ENCODE data around the gene TXNRD2.

TXNRD2 gene

GRCh38 chr22:19979712-19980493 lies 38.3 kb upstream of the TXNRD2 start:
- no peak for DNase-seq

DNA sequence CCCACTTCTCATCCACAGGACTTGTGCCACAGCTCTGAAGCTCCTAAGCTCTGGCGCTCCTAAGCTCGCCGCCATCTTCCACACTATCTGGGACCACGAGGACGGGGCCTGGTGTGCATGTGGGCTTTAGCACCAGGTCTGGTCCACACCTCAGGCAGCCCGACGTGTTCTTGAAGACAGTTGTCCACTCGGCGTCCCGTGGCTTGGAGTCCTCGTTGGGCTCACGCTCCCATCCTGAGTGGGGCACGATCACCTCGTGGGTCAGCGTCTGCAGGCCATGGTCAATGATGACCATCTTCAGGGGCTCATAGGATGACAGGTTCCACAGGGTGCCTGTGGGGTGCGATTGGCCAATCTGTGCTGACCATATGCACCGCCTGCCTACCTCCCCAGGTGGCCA lies 37.1 kb upstream of the TXNRD2 start:
- DNase-seq: no peak

- no peak for DNase-seq
These were observed 36.0 kb upstream of the TXNRD2 start for GRCh38 chr22:19977296-19978243.

DNA sequence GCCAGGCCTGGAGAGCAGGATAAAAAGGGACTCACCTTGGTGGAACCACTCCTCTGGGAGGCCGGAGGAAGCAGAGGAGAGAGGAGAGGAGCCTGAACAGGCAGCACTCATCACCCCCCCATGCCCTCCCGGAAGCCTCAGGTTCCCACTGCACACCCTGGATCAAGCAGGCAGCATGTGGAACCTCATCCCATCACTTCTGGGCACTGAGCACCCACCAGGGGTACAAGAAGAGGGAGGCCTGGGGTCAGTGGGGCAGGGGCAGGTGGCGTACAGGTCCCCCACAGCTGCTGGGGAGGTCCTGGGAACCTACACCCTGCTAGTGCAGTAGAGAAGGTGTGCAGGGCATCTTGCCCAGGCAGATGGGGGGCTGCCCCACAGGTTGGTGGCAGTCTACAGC lies 35.1 kb upstream of the TXNRD2 start:
- DNase-seq: no peak

DNA sequence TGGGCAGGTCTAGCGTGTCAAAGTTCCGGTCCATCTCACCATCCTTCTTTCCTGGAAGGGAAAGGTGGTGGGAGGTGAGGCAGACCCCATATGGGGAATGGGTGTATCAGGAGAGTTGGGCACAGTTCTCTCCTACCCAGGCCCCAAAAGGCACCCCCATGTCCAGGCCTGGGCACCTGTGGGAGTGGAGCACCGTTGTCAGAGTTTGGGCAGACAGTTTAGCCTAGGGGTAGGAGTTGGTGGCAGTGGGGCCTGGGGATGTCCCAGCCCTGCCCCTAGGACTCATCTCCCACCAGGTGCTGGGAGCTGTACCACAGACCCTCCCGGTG lies 34.1 kb upstream of the TXNRD2 start:
- no peak for DNase-seq

DNA sequence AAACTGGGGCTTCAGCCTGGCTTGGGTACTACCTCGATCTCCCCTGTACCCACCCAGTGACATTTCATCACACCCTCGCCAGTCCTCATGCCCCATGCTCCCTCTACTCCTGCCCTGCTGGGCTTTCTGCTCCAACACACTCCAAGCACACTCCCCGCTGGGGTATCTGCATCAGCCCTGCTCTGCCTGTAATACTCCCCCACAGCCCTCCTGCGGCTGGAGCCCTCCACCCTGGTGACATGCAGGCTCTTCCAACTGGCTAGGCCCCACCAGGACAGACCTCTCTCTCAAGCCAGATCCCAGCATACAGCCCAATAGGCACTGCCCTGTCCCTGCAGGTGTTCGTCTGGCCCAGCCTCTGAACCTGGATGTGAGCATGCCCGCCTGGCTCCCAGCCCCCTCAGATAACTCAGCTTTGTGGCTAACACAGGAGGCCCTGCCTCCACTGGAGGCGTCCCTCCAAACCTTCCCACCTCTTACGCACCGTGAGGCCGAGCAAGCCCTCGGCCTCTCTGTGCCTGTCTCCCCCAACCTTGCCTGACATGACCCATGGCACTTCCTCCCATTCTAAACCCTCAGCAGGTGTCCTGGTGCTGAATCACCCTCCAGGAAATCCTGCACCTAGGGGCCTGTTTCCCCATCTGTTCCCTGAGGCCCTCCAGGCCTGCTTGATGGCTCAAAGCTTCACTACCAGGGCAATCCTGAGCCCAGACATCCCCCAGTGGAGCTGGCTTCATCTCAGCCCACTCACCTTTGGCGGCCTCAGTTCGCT lies 33.5 kb upstream of the TXNRD2 start:
- DNase-seq: no peak

DNA sequence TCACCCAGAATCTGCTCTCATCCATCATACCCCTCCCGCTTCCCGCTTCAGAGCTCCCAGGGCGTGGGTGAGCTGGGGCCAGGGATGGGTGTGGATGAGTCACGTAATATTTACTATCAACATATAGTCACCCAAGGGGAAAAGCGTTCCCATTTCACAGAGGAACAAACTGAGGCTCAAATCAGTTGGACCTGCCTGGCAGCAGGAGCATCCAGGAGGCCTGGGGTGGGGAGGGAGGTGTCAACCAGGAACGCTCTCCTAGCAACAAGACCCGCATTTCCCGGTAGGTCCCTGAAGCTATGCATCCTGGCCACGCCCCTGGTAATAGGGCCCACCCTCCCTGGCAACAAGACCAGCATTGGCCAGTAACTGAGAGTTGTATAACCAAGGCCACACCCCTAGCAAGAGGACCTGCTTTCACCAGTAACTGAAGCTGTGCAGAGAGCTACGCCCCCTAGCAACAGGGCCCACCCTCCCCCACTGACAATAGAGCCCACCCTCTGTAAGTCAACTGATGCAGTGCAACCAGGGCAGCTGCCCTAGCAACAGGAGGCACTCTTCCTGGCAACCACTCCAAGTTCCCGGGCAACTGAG lies 32.7 kb upstream of the TXNRD2 start:
- DNase-seq: no peak

DNA sequence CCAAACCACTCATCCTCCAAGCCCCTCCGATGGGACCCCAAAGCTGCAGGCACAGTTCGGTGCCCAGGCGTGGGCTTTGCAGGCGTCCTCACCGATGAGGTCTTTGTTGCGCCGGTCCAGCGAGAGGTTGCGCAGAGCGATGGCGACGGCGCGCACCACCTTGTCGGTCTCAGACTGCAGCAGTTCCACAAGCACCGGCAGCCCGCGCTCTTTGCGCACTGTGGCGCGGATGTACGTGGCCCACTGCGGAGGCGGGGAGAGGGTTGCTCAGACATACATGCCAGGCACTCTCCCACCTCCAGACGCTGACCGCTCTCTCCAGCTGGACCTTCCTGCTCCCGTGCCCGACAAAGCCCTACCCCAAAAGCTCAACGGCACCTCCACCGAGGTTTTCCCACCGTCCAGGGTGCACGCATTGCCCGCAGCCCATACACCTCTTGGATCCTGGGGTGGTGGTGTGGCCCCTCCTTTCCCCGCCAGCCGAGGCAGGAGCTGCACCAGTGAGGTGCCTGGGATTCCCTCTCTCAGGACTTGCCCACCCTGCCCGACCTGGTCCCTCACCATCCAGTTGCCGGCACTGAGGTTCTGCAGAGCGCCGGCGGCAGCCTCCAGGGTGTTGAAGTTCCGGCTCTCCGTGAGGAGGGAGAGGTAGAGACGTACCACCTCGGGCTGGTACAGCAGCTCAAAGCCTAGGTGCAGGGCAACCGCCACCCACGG lies 32.1 kb upstream of the TXNRD2 start:
- DNase-seq: no peak

GRCh38 chr22:19972652-19973550 lies 31.3 kb upstream of the TXNRD2 start:
- no peak for DNase-seq

GRCh38 chr22:19972251-19972650 lies 30.6 kb upstream of the TXNRD2 start:
- DNase-seq: no peak

- DNase-seq: no peak
These were observed 29.9 kb upstream of the TXNRD2 start for GRCh38 chr22:19971276-19972124.

DNA sequence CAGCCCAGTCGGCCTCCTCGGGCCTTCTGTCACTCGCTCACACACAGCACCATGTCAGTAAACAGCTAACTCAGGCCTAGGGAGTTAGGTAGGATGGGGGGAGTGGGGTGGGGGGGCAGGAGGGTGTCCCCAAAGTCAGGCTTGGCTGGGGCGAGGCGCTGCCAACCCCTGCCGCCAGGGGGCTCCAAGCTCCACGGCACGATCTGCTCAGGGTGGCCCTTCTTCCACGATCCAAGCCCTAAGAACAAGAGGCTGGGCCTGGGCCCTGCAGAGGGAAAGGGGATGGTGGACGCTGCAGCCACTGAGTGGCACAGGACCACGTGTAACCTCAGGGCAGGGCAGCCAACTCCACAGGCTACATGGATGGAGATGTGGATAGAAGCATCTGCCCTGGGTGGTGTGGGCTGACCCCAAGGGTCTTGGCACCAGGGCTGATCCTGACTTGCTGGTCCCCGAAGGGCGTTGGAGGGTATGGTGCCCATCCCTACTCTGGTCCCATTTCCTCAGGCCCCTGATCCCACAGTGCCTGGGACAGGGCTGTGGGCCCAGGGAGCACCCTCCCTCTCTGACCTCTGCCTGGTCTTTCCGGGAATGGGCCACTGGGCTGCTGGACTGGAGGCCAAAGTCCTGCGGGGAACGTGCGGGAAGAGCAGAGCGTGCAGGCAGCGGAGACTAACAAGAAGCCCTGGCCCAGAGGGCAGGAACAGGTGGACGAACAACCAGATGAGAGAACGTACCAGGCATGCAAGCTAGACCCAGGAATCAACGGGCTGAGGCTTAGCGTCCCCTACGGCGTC lies 29.1 kb upstream of the TXNRD2 start:
- peak; percentile 89 to 90 for DNase-seq

DNA sequence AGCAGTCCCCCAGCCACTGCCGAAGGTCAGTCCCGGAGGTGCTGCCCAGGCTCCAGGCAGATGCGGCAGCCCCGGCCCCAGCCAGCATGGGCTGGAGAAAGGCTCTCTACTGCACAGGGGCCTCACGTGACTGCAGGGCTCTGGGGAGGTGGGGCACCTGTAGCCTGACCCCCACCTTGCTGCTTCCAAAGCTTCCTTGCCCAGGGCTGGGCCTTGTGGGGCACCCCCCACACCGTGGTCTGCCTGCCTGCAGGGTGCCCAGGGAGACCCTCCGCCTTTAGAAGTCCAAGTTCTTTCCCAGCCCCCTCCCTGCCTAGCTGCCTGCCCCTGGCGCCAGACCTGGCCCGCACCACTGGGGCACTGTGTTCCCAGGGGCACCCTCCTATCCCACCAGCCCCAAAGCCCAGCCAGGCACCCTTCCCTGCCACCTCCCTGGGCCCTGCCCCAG lies 28.4 kb upstream of the TXNRD2 start:
- DNase-seq: no peak

DNA sequence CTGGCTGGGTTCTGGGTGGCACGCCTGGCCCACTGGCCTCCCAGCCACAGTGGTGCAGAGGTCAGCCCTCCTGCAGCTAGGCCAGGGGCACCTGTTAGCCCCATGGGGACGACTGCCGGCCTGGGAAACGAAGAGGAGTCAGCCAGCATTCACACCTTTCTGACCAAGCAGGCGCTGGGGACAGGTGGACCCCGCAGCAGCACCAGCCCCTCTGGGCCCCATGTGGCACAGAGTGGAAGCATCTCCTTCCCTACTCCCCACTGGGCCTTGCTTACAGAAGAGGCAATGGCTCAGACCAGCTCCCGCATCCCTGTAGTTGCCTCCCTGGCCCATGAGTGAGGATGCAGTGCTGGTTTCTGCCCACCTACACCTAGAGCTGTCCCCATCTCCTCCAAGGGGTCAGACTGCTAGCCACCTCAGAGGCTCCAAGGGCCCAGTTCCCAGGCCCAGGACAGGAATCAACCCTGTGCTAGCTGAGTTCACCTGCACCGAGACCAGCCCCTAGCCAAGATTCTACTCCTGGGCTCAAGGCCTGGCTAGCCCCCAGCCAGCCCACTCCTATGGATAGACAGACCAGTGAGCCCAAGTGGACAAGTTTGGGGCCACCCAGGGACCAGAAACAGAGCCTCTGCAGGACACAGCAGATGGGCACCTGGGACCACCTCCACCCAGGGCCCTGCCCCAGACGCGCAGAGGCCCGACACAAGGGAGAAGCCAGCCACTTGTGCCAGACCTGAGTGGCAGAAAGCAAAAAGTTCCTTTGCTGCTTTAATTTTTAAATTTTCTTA lies 27.7 kb upstream of the TXNRD2 start:
- no peak for DNase-seq

DNA sequence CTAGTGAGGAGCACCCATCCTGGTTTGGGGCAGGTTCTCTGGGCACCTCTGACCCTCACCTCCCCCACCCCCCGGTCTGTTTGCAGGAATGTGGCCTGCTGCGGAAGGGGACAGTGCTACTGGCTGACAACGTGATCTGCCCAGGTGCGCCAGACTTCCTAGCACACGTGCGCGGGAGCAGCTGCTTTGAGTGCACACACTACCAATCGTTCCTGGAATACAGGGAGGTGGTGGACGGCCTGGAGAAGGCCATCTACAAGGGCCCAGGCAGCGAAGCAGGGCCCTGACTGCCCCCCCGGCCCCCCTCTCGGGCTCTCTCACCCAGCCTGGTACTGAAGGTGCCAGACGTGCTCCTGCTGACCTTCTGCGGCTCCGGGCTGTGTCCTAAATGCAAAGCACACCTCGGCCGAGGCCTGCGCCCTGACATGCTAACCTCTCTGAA lies 26.9 kb upstream of the TXNRD2 start:
- no peak for DNase-seq

GRCh38 chr22:19967850-19968449 lies 26.3 kb upstream of the TXNRD2 start:
- no peak for DNase-seq

DNA sequence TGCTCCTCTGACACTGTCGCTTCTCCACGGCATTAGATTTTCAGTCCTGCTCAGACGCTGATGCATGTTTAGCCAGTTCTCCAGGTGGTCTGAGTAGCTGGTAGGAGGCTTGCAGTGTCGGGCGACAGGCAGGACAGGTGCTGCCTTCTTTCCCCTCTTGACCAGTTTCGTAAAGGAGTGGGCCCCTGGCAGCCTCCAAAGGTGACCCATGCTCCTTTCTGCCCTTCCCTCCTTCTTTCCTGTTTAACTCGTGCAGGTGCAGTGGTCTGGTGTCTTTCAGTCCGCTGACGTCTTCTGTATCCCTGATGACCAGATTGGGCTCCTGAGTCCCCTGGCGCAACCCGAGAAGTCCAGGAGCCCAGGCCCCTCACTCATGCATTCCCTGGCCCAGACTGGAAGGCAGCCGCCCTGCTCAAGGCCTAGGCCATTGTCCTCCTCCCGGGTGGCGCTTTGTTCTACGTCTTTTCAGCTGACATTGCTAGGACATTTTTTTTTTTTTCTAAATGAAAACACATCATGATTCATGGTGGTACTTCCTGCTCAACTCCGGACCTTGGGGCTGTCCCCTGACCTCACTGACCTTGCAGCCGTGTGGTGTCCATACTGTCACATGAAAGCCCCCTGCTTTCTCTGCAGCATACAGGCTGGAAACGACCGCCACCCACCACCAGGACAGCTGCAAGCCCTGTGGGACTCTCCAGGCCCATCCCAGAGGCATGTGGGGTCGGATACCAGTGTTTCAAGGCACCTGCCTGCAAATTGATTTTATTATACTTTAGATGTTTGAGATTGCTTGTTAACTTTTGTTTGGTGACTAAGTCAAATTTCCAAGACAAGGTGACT lies 25.5 kb upstream of the TXNRD2 start:
- no peak for DNase-seq
